ENCODE data around the gene EFNB2.

- TF ChIP-seq CTCF (IDR thresholded peaks at IDR 0.05): no peak
- TF ChIP-seq POLR2AphosphoS5 (IDR thresholded peaks at IDR 0.05; ENCODE audit: low read depth, low read length): no peak
- TF ChIP-seq SIN3A (IDR thresholded peaks at IDR 0.05; ENCODE audit: borderline replicate concordance, insufficient read depth, low read depth, low read length): no peak
Measured at GRCh38 chr13:106537521-106537920, 2.1 kb upstream of the EFNB2 start.
